Gastroesophageal sphincter (tissue), 3 donors: Measurements from ENCODE around the gene USP9X.

Source experiments
- EP300 ChIP-seq: sonication (generic); formaldehyde crosslinking; IDR thresholded peaks from one replicate; pipeline ENCODE4 v1.6.1; 2017; ENCODE audit warnings: antibody characterized with exemption, mild to moderate bottlenecking
- POLR2A ChIP-seq, 2 donors: fragments of 450-650 bp; IDR thresholded peaks; one replicate each; pipeline ENCODE4 v1.6.1; 2017; ENCODE audit warnings: antibody characterized with exemption in 2 of 2, mild to moderate bottlenecking in 2 of 2, moderate library complexity in 1 of 2
- POLR2AphosphoS5 ChIP-seq: sonication (generic); formaldehyde crosslinking; IDR thresholded peaks from one replicate; pipeline ENCODE4 v1.6.1; 2017; ENCODE audit warnings: antibody characterized with exemption
- TF ChIP-seq, protein P1 (sequence below), 4 experiments: fragments of 200-600 bp in 2 of 4; fragments of 450-650 bp in 2 of 4; sonication (generic) in 1 of 4; IDR thresholded peaks; one replicate each; pipeline ENCODE4 v1.5.1; 2017 to 2019; ENCODE audit warnings: antibody characterized with exemption in 4 of 4, mild to moderate bottlenecking in 2 of 4, moderate library complexity in 2 of 4

DNA sequence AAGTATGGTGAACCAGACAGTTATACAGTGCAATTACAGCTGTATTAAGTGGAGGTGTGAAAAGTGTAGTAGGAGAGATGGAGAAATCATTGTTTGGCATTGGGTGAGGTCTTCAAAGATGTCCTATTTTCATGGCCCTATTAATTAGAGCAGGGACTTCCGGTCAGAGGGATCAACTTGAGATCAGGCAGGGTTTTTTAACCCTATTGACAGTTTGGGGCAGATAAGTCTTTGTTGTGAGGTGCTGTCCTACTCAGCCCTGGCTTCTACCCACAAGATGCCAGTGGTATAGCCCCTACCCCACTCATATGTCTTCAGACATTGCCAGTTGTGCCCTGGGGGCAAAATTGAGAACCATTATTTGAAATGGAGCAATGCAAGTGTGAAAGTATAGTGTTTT, 9.9 kb downstream of the USP9X start:
- TF ChIP-seq, protein P1, sequence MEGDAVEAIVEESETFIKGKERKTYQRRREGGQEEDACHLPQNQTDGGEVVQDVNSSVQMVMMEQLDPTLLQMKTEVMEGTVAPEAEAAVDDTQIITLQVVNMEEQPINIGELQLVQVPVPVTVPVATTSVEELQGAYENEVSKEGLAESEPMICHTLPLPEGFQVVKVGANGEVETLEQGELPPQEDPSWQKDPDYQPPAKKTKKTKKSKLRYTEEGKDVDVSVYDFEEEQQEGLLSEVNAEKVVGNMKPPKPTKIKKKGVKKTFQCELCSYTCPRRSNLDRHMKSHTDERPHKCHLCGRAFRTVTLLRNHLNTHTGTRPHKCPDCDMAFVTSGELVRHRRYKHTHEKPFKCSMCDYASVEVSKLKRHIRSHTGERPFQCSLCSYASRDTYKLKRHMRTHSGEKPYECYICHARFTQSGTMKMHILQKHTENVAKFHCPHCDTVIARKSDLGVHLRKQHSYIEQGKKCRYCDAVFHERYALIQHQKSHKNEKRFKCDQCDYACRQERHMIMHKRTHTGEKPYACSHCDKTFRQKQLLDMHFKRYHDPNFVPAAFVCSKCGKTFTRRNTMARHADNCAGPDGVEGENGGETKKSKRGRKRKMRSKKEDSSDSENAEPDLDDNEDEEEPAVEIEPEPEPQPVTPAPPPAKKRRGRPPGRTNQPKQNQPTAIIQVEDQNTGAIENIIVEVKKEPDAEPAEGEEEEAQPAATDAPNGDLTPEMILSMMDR (IDR thresholded peaks at IDR 0.05) = no peak
- TF ChIP-seq EP300 = no peak
- no peak for TF ChIP-seq POLR2A (IDR thresholded peaks at IDR 0.05)
- TF ChIP-seq POLR2AphosphoS5 = no peak
